Neural cell (in vitro differentiated cells): ENCODE measurements around the gene ZFPL1. TPM values are rescaled to one million over a fixed set of nuclear protein-coding genes. Genes with fewer than 3 reads are reported as not detected.

ENCODE experiments used
- H2AFZ ChIP-seq: fragments of 200-600, 300-800 bp; sonication (generic), shearing (Covaris generic); 2 replicates; pipeline ENCODE4 v1.6.0; 2014; ENCODE audit warnings: low read depth, mild to moderate bottlenecking, antibody characterized with exemption, low read length, moderate library complexity
- H3F3A ChIP-seq: fragments of 200-600 bp; shearing (Covaris generic); 2 replicates; pipeline ENCODE4 v1.6.1; 2016; ENCODE audit warnings: mild to moderate bottlenecking, moderate library complexity, mixed read lengths, antibody characterized with exemption, low read length; ENCODE audit not compliant: insufficient read depth, poor library complexity, severe bottlenecking
- H3K27ac ChIP-seq: fragments of 200-600, 300-800 bp; sonication (generic), shearing (Covaris generic); 2 replicates; pipeline ENCODE4 v1.5.1; 2014; ENCODE audit warnings: mild to moderate bottlenecking, low read length, moderate library complexity
- H3K27me3 ChIP-seq: fragments of 300-800, 200-600 bp; sonication (generic), shearing (Covaris generic); 2 replicates; pipeline ENCODE4 v1.6.0; 2014; ENCODE audit warnings: mild to moderate bottlenecking, low read depth, low read length, moderate library complexity; ENCODE audit not compliant: insufficient read depth
- H3K36me3 ChIP-seq: fragments of 300-800, 200-600 bp; sonication (generic), shearing (Covaris generic); 2 replicates; pipeline ENCODE4 v1.5.1; 2014; ENCODE audit warnings: mild to moderate bottlenecking, antibody characterized with exemption, low read length, moderate library complexity; ENCODE audit not compliant: insufficient read depth
- H3K4me2 ChIP-seq: fragments of 300-800, 200-600 bp; sonication (generic), shearing (Covaris generic); 2 replicates; pipeline ENCODE4 v1.6.0; 2014; ENCODE audit warnings: mild to moderate bottlenecking, low read length
- H3K4me3 ChIP-seq: fragments of 300-800, 200-600 bp; sonication (generic), shearing (Covaris generic); 2 replicates; pipeline ENCODE4 v1.5.1; 2014; ENCODE audit warnings: mild to moderate bottlenecking, low read length, moderate library complexity
- H3K79me2 ChIP-seq: fragments of 200-600 bp; shearing (Covaris generic); replicated peaks from 2 replicates; pipeline ENCODE4 v1.6.0; 2014; ENCODE audit warnings: mild to moderate bottlenecking, low read length, moderate library complexity; ENCODE audit not compliant: insufficient read depth
- H3K9ac ChIP-seq: fragments of 300-800, 200-600 bp; sonication (generic), shearing (Covaris generic); 2 replicates; pipeline ENCODE4 v1.6.1; 2016; ENCODE audit warnings: mild to moderate bottlenecking, low read length, mixed read lengths
- H3K9me2 ChIP-seq: fragments of 200-600 bp; shearing (Covaris generic); 2 replicates; pipeline ENCODE4 v1.6.1; 2016; ENCODE audit warnings: mild to moderate bottlenecking, low read length, mixed read lengths; ENCODE audit not compliant: insufficient read depth
- H3K9me3 ChIP-seq: fragments of 200-600, 300-800 bp; sonication (generic), shearing (Covaris generic); 2 replicates; pipeline ENCODE4 v1.6.1; 2016; ENCODE audit warnings: mild to moderate bottlenecking, mixed run types, low read length, moderate library complexity, mixed read lengths
- H4K20me1 ChIP-seq: fragments of 200-600 bp; shearing (Covaris generic); 2 replicates; pipeline ENCODE4 v1.6.1; 2016; ENCODE audit warnings: mild to moderate bottlenecking, mixed run types; ENCODE audit not compliant: insufficient read depth
- CTCF ChIP-seq: fragments of 450-650 bp; IDR thresholded peaks from 2 replicates; pipeline ENCODE4 v1.5.1; 2014; ENCODE audit warnings: antibody characterized with exemption, mild to moderate bottlenecking, moderate library complexity; ENCODE audit not compliant: poor library complexity, severe bottlenecking
- EP300 ChIP-seq: fragments of 450-650 bp; conservative IDR thresholded peaks from 2 replicates; pipeline ENCODE4 v1.6.1; 2014; ENCODE audit warnings: antibody characterized with exemption, mild to moderate bottlenecking, moderate library complexity; ENCODE audit not compliant: poor library complexity, severe bottlenecking
- EZH2 ChIP-seq: fragments of 200-600, 300-800 bp; shearing (Covaris generic), sonication (generic); IDR thresholded peaks from 2 replicates; pipeline ENCODE4 v1.6.1; 2014; ENCODE audit warnings: antibody characterized with exemption, low read length, borderline replicate concordance, mild to moderate bottlenecking; ENCODE audit not compliant: insufficient read depth, poor library complexity, severe bottlenecking
- MXI1 ChIP-seq: fragments of 450-650 bp; conservative IDR thresholded peaks from 2 replicates; pipeline ENCODE4 v1.6.1; 2014; ENCODE audit warnings: antibody characterized with exemption, mild to moderate bottlenecking; ENCODE audit not compliant: poor library complexity, severe bottlenecking
- POLR2AphosphoS5 ChIP-seq: IDR thresholded peaks from 2 replicates; pipeline ENCODE4 v1.6.1; 2012
- RAD21 ChIP-seq: fragments of 450-650 bp; conservative IDR thresholded peaks from 2 replicates; pipeline ENCODE4 v1.6.1; 2014; ENCODE audit warnings: antibody characterized with exemption, mild to moderate bottlenecking, moderate library complexity
- REST ChIP-seq: IDR thresholded peaks from 2 replicates; pipeline ENCODE4 v1.6.1; 2012; ENCODE audit warnings: borderline replicate concordance
- SMC3 ChIP-seq: fragments of 450-650 bp; conservative IDR thresholded peaks from 2 replicates; pipeline ENCODE4 v1.6.1; 2014; ENCODE audit warnings: antibody characterized with exemption, mild to moderate bottlenecking, moderate library complexity; ENCODE audit not compliant: poor library complexity
- TAF1 ChIP-seq: IDR thresholded peaks from 2 replicates; pipeline ENCODE4 v1.6.1; 2012; ENCODE audit warnings: low read depth
- polyA plus RNA-seq: library from polyadenylated mRNA; depleted of rRNA; stranded (reverse); fragments of >200 nt; gene quantifications from 2 replicates; pipeline ENCODE4 v1.2.3, GENCODE V29; 2014

ZFPL1 gene
- polyA plus RNA-seq, 1 donor from 2014 or later, result 42.0 TPM

- no peak overlapping the region for H2AFZ ChIP-seq
- H3K9me3 ChIP-seq, result no peaks in the 10 kb centered on the region
Observed at GRCh38 chr11:65045728-65046127, 38.3 kb upstream of the ZFPL1 start.

GRCh38 chr11:65047581-65048422, 36.2 kb upstream of the ZFPL1 start:
- H3F3A ChIP-seq, result no peaks in the 10 kb centered on the region
- no peak overlapping the region for H3K9ac ChIP-seq
- H3K4me2 ChIP-seq, result no peak overlapping the region
- no peak overlapping the region for H3K27ac ChIP-seq
- no peak overlapping the region for H3K4me3 ChIP-seq
- no peaks in the 10 kb centered on the region for H3K27me3 ChIP-seq
- H3K79me2 ChIP-seq, result peaks cover 3% of the 10 kb centered on the region
- H3K9me3 ChIP-seq, result no peaks in the 10 kb centered on the region
- no peaks in the 10 kb centered on the region for H3K36me3 ChIP-seq
- H3K9me2 ChIP-seq, result no peaks in the 10 kb centered on the region
- H4K20me1 ChIP-seq, result no peaks in the 10 kb centered on the region
- no peak overlapping the region for H2AFZ ChIP-seq
- no peak for TF ChIP-seq RAD21
- no peak for TF ChIP-seq MXI1
- no peak for TF ChIP-seq REST
- TF ChIP-seq EP300, result no peak
- no peak for TF ChIP-seq TAF1
- TF ChIP-seq SMC3, result no peak
- TF ChIP-seq EZH2, result no peak
- TF ChIP-seq CTCF, result no peak
- TF ChIP-seq POLR2AphosphoS5, result no peak

More at GRCh38 chr11:65045728-65046127, 38.3 kb upstream of the ZFPL1 start:
- no peaks in the 10 kb centered on the region for H4K20me1 ChIP-seq
- no peaks in the 10 kb centered on the region for H3K36me3 ChIP-seq
- H3K27ac ChIP-seq, result no peak overlapping the region
- H3K9ac ChIP-seq, result no peak overlapping the region
- H3K4me2 ChIP-seq, result no peak overlapping the region
- no peak overlapping the region for H3K4me3 ChIP-seq
- H3K79me2 ChIP-seq, result peaks cover 9% of the 10 kb centered on the region
- no peaks in the 10 kb centered on the region for H3K27me3 ChIP-seq
- H3K9me2 ChIP-seq, result no peaks in the 10 kb centered on the region
- H3F3A ChIP-seq, result no peaks in the 10 kb centered on the region
- TF ChIP-seq SMC3 (no peak), POLR2AphosphoS5 (no peak)
